ENCODE measurements around the gene LDLRAD3. TPM values are rescaled to one million over a fixed set of nuclear protein-coding genes. Genes with fewer than 3 reads are reported as not detected.
A peak's percentile ranks its signal among the peaks of the same experiment; 100 is the strongest.

Gene LDLRAD3
- total and polyA plus RNA-seq, 12 donors = 0.87 to 5.1 (median 1.7) TPM

GRCh38 chr11:36057379-36058042 is 113.6 kb downstream of the LDLRAD3 start:
- peaks cover 0 to 18% (median 6%) of the 10 kb centered on the region in 11 donors for H3K9me3 ChIP-seq
- H3K4me1 ChIP-seq = peaks cover 0 to 34% (median 10%) of the 10 kb centered on the region in 9 donors
- intact Hi-C loops (cut with DNase I) = loop anchor here in 1 of 10 donors (5.0 kb wide), 1 partner anchor 440 kb away; the partner anchor contains the start of gene FJX1
- no peaks in the 10 kb centered on the region for H3K27me3 ChIP-seq
- H3K36me3 ChIP-seq = no peaks in the 10 kb centered on the region
- 69% methylated on average over 9 of the region's 9 CpGs for WGBS, 2 donors
- ATAC-seq (peak; percentile 28 to 89 (median 70)), DNase-seq (peak in 1 of 2 donors; percentile 41)
- H3K27ac ChIP-seq = peak overlapping the region in 5 of 10 donors; percentile 13 to 71 (median 39)
- no peak for TF ChIP-seq CTCF (IDR thresholded peaks at IDR 0.05)
- H3K4me3 ChIP-seq = no peak overlapping the region

GRCh38 chr11:36059660-36060059 is 115.8 kb downstream of the LDLRAD3 start:
- ATAC-seq (no peak), DNase-seq (no peak)
- no peaks in the 10 kb centered on the region for H3K27me3 ChIP-seq
- peaks cover 0 to 21% (median 6%) of the 10 kb centered on the region in 11 donors for H3K9me3 ChIP-seq
- no peak for TF ChIP-seq CTCF (IDR thresholded peaks at IDR 0.05)
- H3K36me3 ChIP-seq = no peaks in the 10 kb centered on the region
- no peak overlapping the region for H3K4me3 ChIP-seq
- 96 to 99% methylated on average over 4 of the region's 4 CpGs for WGBS, 2 donors
- peaks cover 0 to 40% (median 10%) of the 10 kb centered on the region in 9 donors for H3K4me1 ChIP-seq
- intact Hi-C loops (cut with DNase I) = loop anchor here in 1 of 10 donors (5.0 kb wide), 1 partner anchor 442 kb away; the partner anchor contains the start of gene FJX1
- no peak overlapping the region for H3K27ac ChIP-seq

GRCh38 chr11:36060926-36061325 is 117.1 kb downstream of the LDLRAD3 start:
- WGBS, 2 donors = 78 to 79% methylated on average over 7 of the region's 7 CpGs
- Histone ChIP-seq H3K4me3 (no peak overlapping the region), H3K27me3 (no peaks in the 10 kb centered on the region), H3K36me3 (no peaks in the 10 kb centered on the region), H3K4me1 (peaks cover 0 to 40% (median 10%) of the 10 kb centered on the region in 9 donors), H3K9me3 (peaks cover 0 to 24% (median 6%) of the 10 kb centered on the region in 11 donors), H3K27ac (peak overlapping the region in 1 of 10 donors; percentile 70)
- DNase-seq (no peak), ATAC-seq (no peak)
- no peak for TF ChIP-seq CTCF (IDR thresholded peaks at IDR 0.05)
- intact Hi-C loops (cut with DNase I) = no loop called here

GRCh38 chr11:36061471-36061870 is 117.6 kb downstream of the LDLRAD3 start:
- Histone ChIP-seq H3K27me3 (no peaks in the 10 kb centered on the region), H3K36me3 (no peaks in the 10 kb centered on the region), H3K9me3 (peaks cover 0 to 29% (median 6%) of the 10 kb centered on the region in 11 donors), H3K27ac (peak overlapping the region in 1 of 10 donors; percentile 70), H3K4me1 (peaks cover 0 to 40% (median 9%) of the 10 kb centered on the region in 9 donors), H3K4me3 (no peak overlapping the region)
- DNase-seq = no peak
- no peak for ATAC-seq
- WGBS, 2 donors = 79 to 80% methylated on average over 2 of the region's 2 CpGs
- intact Hi-C loops (cut with DNase I) = no loop called here
- no peak for TF ChIP-seq CTCF (IDR thresholded peaks at IDR 0.05)
